ENCODE measurements around the gene PRDM10.
A peak's percentile ranks its signal among the peaks of the same experiment; 100 is the strongest.
"Not testable (repeated sequence)": the region's sequence is repeated elsewhere in the genome, so short reads cannot be mapped to it uniquely, and the experiment has no call there.

The PRDM10 gene, protein sequence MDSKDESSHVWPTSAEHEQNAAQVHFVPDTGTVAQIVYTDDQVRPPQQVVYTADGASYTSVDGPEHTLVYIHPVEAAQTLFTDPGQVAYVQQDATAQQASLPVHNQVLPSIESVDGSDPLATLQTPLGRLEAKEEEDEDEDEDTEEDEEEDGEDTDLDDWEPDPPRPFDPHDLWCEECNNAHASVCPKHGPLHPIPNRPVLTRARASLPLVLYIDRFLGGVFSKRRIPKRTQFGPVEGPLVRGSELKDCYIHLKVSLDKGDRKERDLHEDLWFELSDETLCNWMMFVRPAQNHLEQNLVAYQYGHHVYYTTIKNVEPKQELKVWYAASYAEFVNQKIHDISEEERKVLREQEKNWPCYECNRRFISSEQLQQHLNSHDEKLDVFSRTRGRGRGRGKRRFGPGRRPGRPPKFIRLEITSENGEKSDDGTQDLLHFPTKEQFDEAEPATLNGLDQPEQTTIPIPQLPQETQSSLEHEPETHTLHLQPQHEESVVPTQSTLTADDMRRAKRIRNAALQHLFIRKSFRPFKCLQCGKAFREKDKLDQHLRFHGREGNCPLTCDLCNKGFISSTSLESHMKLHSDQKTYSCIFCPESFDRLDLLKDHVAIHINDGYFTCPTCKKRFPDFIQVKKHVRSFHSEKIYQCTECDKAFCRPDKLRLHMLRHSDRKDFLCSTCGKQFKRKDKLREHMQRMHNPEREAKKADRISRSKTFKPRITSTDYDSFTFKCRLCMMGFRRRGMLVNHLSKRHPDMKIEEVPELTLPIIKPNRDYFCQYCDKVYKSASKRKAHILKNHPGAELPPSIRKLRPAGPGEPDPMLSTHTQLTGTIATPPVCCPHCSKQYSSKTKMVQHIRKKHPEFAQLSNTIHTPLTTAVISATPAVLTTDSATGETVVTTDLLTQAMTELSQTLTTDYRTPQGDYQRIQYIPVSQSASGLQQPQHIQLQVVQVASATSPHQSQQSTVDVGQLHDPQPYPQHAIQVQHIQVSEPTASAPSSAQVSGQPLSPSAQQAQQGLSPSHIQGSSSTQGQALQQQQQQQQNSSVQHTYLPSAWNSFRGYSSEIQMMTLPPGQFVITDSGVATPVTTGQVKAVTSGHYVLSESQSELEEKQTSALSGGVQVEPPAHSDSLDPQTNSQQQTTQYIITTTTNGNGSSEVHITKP

DNA sequence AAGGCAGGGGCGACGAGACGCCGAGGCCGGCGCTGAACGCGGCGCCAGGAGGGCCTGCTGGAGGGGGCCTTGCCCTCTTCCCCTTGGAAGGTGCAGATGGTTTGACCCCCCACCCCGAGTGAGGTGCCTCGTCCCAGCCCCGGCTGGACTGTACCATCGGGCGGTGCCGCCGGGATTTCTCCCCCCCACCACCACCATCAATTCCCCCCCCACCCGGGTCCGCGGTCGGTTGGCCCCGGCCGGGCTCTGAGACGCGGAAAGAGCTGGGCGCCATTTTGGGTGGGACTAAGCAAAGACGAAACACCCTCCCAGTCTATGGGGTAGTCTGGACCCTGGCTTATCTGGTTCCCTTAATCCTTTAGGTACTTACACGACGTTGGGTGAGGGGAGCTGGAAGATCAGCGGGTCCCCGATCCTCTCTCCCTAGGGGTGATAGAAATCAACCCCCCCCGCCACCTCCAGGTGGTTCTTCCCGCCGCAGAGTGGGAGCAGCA, at the start of gene PRDM10:
PRDM10 (minus strand) TSS at position 484 of the 494 bp plus-strand sequence. CDS start 41,871 bp downstream, outside the sequence.
- DNase-seq = peak; percentile 87 to 95 (median 93)

DNA sequence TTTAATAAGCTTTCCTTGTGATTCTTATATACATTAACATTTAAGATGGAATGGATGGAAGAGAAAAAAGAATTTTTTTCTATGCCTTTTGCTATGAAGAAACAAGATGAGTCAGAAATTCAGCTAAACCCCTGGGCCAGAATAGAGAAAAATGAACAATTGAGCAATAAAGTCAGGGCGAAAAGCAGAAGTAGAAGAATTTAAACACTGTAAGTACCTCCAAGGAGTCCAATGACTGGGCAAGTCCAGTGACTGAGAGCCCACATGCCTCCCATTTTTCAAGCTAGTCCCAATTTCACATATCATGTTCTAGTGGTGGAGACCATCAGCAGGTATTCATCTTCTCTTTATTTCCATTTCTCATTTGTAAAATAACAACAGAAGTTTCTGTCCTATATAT, 48.4 kb upstream of the PRDM10 start:
- DNase-seq = peak; percentile 83 to 95 (median 95)

DNA sequence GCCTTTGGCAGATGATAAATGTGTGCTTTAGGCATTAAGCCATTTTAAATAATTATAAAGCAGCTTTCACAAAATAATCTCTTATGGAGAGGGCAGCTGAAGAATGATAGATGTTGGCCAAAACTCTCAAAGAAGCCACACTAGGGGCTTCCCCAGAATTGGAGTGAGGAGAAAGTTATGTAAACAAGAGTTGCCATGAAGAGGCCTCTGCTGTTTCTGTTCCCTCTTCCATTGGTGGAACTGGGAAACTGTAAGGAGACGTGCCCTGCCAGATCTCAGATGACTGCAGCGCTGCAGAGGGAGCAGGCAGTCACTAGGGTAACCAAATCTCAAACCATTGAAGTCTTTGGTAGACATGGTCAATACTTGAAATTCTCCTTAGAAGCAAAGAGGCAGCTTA, 47.6 kb upstream of the PRDM10 start:
- DNase-seq = peak; percentile 81 to 89 (median 85)

DNA sequence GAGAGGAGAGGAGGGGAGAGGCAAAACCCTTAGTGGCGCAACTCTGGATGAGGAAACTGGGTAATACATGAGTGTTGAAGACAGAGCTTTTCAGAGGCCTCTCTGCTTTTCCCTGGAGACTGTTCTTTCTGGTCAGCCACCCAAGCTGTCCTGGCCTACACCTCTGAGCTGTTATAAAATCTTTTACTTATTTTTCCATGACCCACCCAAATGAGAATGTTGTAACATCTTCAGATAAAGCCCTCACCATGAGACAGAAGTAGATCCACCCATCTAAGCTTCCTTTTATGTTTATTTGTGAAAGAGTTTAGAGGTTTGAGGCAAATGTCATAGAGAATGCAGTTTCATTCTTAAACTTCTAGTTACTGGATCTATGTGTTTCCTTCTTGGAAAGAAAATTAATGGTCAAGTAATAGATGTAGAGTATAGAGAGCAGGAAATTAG, 46.7 kb upstream of the PRDM10 start:
- DNase-seq = peak; percentile 49 to 57 (median 54)

DNA sequence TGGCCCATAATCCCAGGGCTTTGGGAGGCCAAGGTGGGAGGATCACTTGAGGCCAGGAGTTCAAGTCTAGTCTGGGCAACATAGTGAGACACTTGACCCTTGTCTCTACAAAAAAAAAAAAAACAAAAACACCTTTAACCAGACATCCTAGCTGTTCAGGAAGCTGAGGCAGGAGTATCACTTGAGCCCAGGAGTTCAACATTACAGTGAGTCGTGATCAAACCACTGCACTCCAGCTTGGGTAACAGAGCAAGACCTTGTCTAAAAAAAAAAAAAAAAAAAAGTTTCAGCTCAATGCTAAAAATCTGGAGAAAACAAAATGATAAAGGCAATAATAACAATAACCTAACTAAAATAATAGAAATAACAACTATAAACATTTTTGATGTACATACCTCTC, 44.5 kb upstream of the PRDM10 start:
- DNase-seq = no peak

DNA sequence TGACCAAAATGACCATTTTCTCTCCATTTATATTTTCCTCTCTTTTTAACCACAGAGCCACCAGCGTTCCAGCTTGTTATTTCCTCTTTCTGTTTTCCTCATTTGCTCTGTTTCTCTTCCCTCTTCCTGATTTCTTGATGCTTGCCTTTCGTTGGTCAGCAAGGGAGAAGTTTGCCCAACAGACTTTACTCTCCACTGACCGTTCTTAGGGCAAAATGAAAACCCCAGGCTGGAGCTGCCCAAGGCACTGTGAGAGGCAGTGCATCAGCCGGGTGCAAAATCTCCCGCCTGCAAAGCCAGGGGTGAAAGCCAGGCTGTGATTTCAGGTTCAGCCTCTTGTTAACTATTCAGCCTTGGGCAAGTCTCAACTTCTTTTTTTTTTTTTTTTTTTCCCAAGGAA, 40.9 kb upstream of the PRDM10 start:
- peak; percentile 80 to 86 (median 80) for DNase-seq

DNA sequence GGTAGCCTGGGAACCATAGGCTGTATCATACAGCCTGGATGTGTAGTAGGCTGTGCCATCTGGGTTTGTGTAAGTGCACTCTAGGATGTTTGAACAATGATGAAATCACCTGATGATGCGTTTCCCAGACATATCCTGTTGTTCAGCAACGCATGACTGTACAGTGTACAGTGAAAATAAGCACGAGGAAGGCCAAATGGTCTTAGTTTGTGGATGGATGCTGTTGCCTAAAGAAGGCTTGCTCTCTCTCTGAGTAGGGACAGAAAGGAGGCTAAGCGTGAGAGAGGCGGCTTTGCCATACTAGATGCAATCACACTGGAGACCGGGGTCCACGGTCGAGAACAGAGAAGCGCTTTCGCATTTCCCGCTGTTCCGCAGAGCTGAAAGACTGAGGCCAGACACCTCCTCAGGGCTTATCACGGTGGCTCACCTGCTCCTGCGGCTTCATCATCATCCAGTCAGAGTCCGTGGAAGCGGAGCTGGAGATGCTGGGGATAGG, 39.5 kb upstream of the PRDM10 start:
- DNase-seq = peak; percentile 79 to 94 (median 90)

DNA sequence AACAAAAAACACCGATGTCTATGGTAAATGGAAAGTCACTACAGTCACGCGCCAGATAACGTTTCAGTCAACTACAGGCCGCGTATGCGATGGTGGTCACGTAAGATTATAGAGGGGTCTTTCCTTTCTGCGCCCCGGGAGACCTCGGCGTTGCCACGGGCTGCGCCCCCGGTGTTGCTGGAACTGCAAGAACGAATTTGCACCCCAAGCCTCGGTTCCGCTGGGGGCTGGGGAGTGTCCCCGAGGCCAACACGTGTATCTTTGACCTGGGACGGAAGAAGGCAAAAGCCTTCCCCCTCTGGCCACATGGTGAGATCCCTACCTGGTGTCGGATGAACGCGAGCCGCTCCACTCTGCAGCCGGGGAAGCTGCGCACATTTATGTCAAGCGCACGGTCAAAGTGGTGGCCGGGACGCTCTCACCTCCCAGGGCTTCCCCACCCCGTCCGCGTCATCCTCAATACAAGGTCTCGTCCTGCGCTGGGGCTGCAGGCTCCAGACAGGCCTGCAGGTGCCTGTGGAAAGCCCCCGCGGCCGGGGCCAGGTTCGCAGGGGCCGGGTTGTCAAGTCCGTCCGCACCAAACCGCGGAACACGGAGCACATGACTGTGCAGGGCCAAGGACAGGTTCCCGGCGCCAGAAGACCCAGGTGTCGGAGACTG, 37.8 kb upstream of the PRDM10 start:
- DNase-seq = no peak

DNA sequence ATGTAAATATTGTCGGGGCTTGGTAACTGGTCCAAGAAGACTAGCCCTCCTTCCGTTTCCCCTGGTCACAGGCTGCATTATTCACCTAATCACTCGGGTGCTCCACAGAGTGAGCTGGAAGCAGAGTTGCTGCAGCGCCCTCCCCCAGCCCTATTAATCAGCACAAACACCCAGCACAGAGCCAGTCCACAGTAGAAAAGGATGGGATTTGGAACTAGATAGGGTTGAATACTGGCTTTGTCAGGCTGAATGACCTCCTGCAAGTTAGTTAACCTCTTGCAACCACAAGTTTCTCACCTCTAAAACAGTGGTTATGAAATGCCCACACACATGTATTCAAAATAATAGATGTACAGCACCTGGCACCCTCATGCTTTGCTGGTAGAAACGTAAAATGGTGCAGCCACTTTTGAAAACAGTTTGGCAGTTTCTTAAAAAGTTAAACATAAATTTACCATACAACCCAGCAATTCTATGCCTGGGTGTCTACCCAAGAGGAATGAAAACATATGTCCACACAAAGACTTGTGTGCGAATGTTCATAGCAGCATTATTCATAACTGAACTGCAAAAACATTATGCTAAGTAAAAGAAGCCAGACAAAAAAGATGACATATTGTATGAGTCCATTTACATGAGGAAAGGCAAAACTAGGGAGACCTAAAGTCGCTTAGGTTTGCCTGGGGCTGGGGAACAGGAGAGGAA, 35.4 kb upstream of the PRDM10 start:
- no peak for DNase-seq

DNA sequence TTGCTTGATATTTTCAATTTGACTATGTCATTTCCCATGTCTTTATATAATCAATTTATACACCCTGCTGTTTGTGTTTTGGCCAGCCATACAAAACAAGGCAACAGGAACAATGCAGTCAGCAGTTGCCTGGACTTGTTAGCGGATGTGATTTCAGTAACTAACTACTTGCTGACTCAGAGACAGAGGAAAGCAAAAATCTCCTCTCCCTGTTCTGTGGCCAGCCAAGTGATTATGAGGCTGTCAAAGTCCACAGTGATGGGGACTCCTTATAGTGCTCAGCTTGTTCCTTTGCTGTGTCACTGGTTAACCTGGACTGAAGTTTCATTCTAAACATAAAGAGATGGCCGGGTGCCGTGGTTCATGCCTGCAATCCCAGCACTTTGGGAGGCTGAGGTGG, 34.4 kb upstream of the PRDM10 start:
- DNase-seq = peak; percentile 60 to 72 (median 67)

DNA sequence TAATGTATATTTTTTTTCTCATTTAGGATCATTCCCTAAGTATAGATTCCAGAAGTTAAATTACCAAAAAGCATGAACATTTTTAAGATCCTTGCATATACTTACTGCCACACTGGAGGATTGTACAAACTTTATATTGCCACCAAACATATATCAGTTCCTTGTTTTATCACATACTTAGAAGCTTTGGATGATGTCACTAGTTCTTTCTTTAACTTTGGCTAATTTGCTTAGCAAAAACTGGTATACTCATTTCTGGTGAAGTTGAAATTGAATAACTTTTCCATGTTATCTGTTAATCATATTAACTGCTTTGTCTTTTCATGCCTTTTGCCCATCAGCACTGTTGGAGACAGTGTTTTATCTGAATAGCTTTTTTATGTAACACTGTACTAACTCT, 31.6 kb upstream of the PRDM10 start:
- DNase-seq = peak; percentile 12 to 63 (median 55)

DNA sequence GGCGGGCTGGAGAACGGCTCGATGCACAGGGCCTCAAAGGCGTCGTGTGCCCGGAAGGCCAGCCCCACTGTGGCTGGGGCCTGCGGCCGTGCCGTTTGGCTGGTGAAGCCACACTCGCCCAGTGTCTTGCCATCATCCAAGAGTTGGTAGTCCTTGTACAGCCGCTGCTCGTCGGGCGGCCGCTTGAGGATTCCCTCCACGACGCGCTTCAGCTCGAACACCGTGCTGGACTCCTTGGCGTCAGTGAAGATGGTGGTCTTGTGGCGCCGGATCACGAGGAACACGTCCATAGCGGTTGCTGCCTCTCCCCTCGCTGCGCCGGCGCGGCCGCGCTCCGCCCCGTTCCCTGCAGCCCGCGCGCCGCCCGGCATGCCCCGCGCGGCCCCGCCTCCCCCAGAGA, 30.3 kb upstream of the PRDM10 start:
- no peak for DNase-seq

DNA sequence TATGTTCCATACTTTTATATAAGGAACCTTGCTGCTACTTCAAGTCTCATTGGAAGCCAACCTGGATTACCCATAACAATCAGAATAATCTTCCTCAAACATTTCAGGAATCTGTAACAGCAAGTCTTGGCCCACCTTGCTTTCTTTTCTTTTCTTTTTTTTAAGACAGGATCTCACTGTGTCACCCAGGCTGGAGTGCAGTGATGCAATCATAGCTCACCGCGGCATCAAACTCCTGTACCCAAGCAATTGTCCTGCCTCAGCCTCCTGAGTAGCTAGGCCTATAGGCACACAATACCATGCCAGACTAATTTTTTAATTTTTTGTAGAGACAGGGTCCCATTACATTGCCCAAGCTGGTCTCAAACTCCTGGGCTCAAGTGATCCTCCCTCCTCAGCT, 29.3 kb upstream of the PRDM10 start:
- no peak for DNase-seq

DNA sequence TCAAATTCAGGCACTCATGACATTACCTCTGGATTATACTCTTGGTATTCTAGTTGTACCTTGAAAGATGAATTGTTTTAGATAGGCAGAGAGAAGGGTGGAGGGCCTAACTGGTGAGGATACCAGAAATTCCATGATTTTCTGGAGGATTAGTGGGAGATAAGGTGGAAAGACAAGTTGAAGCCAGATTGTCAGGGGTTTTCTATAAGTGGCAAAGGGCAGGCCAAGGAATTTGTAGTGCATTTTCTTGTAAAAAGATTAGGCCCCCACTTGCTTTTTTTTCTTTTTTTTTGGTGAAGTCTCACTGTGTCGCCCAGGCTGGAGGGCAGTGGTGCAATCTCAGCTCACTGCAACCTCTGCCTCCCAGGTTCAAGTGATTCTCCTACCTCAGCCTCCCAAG, 28.4 kb upstream of the PRDM10 start:
- DNase-seq = no peak

DNA sequence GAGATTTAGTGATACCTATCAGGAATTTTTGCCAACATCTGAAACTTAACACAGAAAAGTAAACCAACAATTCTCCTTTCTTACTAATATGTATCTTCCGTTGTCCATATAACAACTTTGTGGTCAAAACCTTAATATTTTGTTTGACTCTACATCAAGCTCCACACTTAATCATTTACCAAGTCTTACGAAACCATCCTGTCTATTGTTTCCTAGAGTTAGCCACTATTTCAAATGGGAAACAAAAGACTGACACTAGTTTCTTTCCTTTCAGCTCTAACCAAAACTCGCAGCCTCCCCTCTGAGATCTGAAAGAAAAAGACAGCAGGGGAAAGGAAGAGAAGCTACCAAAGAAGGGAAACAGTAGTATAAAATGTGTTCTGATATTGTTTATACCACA, 26.5 kb upstream of the PRDM10 start:
- peak in 1 of 3 donors; percentile 5 for DNase-seq

DNA sequence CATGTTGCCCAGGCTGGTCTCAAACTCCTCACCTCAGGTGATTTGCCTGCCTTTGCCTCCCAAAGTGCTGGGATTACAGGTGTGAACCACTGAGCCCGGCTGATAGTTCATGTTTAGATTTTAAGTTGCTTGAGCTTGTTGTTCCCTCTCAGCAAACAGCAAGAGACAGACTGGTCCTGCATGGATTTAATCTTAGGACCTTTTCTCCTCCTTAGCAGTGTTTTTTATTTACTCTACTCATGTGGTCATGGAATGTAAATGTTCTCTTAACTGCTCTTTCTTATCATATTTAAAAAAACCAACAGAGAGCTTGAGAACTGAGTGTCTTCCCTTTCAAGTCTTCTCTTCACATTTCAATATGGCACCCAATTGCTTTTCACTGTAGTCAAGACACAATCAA, 22.7 kb upstream of the PRDM10 start:
- DNase-seq = no peak

DNA sequence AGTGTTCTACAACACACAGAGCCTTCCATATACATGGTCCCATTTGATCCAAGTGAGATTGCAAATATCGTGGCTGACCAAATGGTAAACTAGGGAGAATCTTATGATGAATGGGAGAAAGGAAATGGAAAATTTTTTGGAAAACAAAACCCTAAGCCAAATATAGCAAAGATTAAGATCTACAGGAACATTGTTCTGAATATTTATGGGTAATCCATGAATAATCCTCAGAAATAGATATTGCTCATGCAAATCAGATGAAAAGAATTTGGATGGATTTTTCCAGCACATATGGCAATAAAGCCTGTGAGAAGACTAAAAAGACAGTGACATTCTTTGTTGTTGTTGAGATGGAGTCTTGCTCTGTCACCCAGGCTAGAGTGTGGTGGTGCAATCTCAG, 21.7 kb upstream of the PRDM10 start:
- DNase-seq = no peak

DNA sequence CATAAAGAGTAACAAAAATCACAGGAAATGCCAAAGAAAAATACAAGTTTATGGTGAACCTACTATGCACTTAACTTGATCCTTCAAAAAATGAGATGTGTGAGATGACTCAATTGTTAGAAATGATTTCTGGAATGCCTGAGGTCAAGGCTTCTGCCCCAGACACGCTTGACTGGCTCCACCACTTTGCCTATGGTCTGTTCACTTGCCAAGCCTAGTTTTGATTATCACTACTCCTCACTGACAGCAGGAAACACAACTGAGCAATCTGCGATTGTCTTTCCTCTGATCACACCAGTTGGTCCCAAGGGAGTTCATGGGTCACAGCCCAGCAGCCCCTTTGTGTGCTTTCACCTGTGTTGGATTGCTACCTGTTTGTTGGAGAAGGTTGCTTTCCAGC, 20.6 kb upstream of the PRDM10 start:
- no peak for DNase-seq

DNA sequence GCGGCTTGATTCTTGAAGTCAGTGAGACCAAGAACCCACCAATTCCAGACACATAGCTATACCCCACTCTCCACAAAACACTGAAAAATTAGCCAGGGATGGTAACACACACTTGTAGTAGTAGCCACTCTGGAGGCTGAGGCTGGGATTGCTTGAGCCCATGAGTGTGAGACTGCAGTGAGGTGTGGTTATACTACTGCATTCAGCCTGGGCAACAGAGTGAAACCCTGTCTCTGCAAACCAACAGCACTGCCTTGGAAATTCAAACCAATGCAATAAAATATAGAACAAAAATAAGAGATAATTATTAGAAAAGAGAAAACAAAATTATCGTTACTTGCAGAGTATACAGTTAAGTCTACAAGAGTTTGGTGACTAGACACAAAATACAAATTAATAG, 20.2 kb upstream of the PRDM10 start:
- DNase-seq = no peak

DNA sequence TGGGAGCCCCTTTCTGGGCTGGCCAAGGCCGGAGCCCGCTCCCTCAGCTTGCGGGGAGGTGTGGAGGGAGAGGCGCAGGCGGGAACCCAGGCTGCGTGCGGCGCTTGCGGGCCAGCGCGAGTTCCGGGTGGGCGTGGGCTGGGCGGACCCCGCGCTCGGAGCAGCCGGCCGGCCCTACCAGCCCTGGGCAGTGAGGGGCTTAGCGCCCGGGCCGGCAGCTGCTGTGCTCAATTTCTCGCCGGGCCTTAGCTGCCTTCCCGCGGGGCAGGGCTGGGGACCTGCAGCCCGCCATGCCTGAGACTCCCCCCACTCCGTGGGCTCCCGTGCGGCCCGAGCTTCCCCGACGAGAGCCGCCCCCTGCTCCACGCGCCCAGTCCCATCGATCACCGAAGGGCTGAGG, 19.0 kb upstream of the PRDM10 start:
- DNase-seq = not testable (repeated sequence)

DNA sequence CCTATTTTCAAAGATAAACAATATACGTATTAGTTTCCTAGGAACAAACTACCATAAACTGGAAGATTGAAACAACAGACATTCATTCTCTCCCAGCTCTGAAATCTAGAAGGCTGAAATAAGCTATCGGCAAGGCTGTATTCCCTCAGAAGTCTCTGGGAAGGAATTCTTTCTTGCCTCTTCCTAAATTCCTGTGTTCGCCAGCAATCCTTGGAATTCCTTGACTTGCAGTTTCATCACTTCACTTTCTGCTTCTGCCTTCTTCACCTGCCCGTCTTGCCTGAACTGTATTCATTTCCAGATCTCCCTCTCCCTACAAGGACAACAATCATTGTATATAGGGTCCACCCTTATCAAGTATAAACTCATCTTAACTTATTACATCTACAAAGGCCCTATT, 17.7 kb upstream of the PRDM10 start:
- DNase-seq = no peak

DNA sequence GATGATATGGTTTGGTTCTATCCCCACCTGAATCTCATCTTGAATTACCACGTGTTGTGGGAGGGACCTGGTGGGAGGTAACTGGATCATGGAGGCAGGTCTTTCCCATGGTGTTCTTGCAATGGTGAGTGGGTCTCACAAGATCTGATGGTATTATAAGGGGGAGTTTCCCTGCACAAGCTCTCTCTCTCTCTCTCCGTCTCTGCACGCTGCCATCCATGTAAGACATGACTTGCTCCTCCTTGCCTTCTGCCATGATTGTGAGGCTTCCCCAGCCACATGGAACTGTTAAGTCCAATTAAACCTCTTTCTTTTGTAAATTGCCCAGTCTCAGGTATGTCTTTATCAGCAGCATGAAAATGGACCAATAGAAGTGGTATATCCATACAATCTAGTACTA, 13.2 kb upstream of the PRDM10 start:
- DNase-seq = not testable (repeated sequence)

Data from suppressor macrophage treated with lipopolysaccharide for 1 hour (primary cell).